ENCODE results near the gene IGFBPL1. TPM values are rescaled to one million over a fixed set of nuclear protein-coding genes. Genes with fewer than 3 reads are reported as not detected.

IGFBPL1 gene
- total RNA-seq, 4 donors from 2014 or later = not detected

DNA sequence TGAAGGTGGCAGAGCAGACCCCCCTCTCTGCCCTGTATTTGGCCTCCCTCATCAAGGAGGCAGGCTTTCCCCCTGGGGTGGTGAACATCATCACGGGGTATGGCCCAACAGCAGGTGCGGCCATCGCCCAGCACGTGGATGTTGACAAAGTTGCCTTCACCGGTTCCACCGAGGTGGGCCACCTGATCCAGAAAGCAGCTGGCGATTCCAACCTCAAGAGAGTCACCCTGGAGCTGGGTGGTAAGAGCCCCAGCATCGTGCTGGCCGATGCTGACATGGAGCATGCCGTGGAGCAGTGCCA lies 27.9 kb downstream of the IGFBPL1 start:
- intact Hi-C loops (cut with DNase I; ENCODE audit: low total_unique reads) = no loop called here
- H3K4me3 ChIP-seq (ENCODE audit: low read depth, poor library complexity, severe bottlenecking) = no peak overlapping the region
- TF ChIP-seq, protein P1, sequence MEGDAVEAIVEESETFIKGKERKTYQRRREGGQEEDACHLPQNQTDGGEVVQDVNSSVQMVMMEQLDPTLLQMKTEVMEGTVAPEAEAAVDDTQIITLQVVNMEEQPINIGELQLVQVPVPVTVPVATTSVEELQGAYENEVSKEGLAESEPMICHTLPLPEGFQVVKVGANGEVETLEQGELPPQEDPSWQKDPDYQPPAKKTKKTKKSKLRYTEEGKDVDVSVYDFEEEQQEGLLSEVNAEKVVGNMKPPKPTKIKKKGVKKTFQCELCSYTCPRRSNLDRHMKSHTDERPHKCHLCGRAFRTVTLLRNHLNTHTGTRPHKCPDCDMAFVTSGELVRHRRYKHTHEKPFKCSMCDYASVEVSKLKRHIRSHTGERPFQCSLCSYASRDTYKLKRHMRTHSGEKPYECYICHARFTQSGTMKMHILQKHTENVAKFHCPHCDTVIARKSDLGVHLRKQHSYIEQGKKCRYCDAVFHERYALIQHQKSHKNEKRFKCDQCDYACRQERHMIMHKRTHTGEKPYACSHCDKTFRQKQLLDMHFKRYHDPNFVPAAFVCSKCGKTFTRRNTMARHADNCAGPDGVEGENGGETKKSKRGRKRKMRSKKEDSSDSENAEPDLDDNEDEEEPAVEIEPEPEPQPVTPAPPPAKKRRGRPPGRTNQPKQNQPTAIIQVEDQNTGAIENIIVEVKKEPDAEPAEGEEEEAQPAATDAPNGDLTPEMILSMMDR (IDR thresholded peaks at IDR 0.05) = no peak
- TF ChIP-seq POLR2A (IDR thresholded peaks at IDR 0.05) = no peak
- whole genome bisulfite sequencing, 2 donors = 86 to 100% methylated on average over 4 to 10 of the region's 10 CpGs
- no peak for DNase-seq (ENCODE audit: low spot score in 2 of 2)

DNA sequence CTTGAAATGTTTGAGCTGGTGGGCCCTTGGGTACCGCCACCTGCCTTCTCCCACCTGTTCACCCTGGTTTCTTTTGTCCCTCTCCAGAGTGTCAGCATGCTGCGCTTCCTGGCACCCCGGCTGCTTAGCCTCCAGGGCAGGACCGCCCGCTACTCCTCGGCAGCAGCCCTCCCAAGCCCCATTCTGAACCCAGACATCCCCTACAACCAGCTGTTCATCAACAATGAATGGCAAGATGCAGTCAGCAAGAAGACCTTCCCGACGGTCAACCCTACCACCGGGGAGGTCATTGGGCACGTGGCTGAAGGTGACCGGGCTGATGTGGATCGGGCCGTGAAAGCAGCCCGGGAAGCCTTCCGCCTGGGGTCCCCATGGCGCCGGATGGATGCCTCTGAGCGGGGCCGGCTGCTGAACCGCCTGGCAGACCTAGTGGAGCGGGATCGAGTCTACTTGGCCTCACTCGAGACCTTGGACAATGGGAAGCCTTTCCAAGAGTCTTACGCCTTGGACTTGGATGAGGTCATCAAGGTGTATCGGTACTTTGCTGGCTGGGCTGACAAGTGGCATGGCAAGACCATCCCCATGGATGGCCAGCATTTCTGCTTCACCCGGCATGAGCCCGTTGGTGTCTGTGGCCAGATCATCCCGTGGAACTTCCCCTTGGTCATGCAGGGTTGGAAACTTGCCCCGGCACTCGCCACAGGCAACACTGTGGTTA lies 28.4 kb downstream of the IGFBPL1 start:
- DNase-seq (ENCODE audit: low spot score in 2 of 2) = no peak
- intact Hi-C loops (cut with DNase I; ENCODE audit: low total_unique reads) = no loop called here
- H3K4me3 ChIP-seq (ENCODE audit: low read depth, poor library complexity, severe bottlenecking) = no peak overlapping the region
- no peak for TF ChIP-seq POLR2A (IDR thresholded peaks at IDR 0.05)
- TF ChIP-seq, protein P1 (IDR thresholded peaks at IDR 0.05) = no peak
- 92 to 93% methylated on average over 26 of the region's 30 CpGs for WGBS, 2 donors

- intact Hi-C loops (cut with DNase I; ENCODE audit: low total_unique reads) = no loop called here
- DNase-seq (ENCODE audit: low spot score in 2 of 2) = no peak
- no peak overlapping the region for H3K4me3 ChIP-seq (ENCODE audit: low read depth, poor library complexity, severe bottlenecking)
- TF ChIP-seq POLR2A (IDR thresholded peaks at IDR 0.05) = no peak
- TF ChIP-seq, protein P1 (IDR thresholded peaks at IDR 0.05) = no peak
- WGBS, 2 donors = 79 to 81% methylated on average over 8 to 9 of the region's 9 CpGs
Observed at GRCh38 chr9:38394416-38394815, 29.8 kb downstream of the IGFBPL1 start.

DNA sequence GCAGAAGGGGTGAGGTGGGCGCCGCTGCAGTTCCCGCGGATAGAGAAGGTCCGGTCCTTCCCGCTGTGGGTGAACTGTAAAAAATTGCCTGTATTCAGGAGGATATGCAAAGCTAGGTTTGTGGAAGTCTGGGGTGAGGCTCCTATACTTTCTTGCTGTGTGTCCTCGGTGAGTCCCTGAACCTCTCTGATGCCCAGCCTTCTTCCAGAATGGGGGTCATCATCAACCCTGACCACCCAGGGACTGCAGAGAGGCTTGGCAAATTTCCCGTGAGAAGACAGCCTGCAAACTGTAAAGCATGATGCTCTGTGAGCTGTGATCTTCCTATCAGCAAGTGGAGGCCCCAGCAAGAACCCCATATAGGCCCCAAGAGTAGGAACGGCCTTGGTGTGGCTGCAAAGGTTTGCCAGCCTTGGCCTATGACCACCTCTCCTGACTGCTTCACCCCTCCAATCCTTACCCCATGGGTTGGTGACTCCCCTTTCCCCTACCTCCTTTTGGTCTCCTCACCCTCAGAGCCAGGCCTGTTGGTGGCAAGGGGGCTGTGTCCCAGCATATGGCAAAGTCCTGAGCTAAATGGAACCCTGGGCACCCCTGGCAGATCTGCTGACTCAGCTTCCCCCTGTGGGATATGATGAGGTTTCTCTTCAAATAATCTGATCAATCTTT lies 31.0 kb downstream of the IGFBPL1 start:
- H3K4me3 ChIP-seq (ENCODE audit: low read depth, poor library complexity, severe bottlenecking) = peak overlapping the region; percentile 32
- intact Hi-C loops (cut with DNase I; ENCODE audit: low total_unique reads) = no loop called here
- no peak for DNase-seq (ENCODE audit: low spot score in 2 of 2)
- no peak for TF ChIP-seq POLR2A (IDR thresholded peaks at IDR 0.05)
- TF ChIP-seq, protein P1 (IDR thresholded peaks at IDR 0.05) = no peak
- 8 to 53% methylated on average over 9 of the region's 9 CpGs for WGBS, 2 donors

DNA sequence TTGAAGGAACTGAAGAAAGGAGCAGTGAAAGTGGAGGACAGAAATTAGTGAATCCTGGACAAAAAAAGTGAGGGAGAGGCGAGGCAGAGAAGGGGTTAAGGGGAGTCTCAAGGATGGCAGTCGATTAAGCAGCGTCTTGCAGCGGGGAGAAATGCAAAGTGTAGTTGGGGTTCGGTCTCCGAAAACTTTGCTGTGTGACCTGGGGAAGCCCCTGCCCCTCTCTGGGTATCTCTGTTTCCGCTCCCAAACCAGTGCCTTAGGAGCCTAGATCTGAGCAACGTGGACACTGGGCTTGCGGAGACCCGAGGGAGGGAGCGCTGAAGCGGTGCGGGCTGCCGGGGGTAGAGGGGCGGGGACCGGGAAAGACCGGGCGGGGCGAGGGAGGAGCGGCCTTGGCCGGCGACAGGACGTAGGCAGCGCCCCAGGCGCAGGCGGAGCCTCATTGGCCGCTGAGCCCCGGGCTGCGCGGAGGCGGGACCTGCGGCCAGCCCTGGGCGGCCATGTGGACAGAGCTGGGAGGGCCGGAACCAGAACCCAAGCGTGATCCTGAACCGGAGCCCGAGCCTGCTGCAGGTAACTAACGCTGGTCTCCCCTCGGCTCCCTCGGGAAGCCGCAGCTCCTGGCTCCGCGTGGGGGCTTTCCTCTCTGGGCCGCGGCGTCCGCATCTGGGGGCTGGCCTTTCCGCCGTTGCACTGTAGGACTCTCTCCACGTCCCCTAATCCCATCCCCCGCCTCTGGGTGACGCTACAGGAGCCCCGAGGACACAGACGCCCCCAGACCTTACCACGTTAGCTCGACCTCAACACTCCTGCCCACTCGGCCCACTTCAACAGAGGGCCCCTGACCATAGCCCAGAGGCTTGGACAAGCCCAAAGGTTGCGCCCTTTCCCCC lies 31.8 kb downstream of the IGFBPL1 start, which contains the start of gene ALDH1B1:
TSS of gene ALDH1B1 (plus strand) at position 468 of the 893 bp plus-strand sequence. CDS start 3,047 bp downstream, outside the sequence.
- 2 to 9% methylated on average over 10 to 29 of the region's 58 CpGs for WGBS, 2 donors
- DNase-seq (ENCODE audit: low spot score in 2 of 2) = peak; percentile 73 to 96
- intact Hi-C loops (cut with DNase I; ENCODE audit: low total_unique reads) = no loop called here
- TF ChIP-seq, protein P1 (IDR thresholded peaks at IDR 0.05) = no peak
- TF ChIP-seq POLR2A (IDR thresholded peaks at IDR 0.05) = no peak
- peak within 1 kb of the TSS; percentile 32 for H3K4me3 ChIP-seq (ENCODE audit: low read depth, poor library complexity, severe bottlenecking)
